CD4-positive, alpha-beta T cell treated with Interleukin-6 at 100 ng/mL for 8 hours (primary cell): ENCODE results near the gene CCNY.

Experiments used
- DNase-seq: peaks from one replicate; pipeline ENCODE4 v3.0.0-alpha.2; 2020; ENCODE audit warnings: mixed read lengths, low spot score

CCNY gene

GRCh38 chr10:35452847-35453246 is 116.5 kb downstream of the CCNY start:
- no peak for DNase-seq

- DNase-seq = no peak
Measured at GRCh38 chr10:35453855-35454532, 117.7 kb downstream of the CCNY start.

GRCh38 chr10:35456153-35456720 is 119.9 kb downstream of the CCNY start:
- no peak for DNase-seq

GRCh38 chr10:35456784-35457183 is 120.5 kb downstream of the CCNY start:
- DNase-seq = no peak

GRCh38 chr10:35458500-35459448 is 122.5 kb downstream of the CCNY start:
- DNase-seq = no peak

GRCh38 chr10:35459449-35459847 is 123.1 kb downstream of the CCNY start:
- no peak for DNase-seq

- DNase-seq = no peak
Measured at GRCh38 chr10:35460852-35461460, 124.6 kb downstream of the CCNY start.

- DNase-seq = no peak
Measured at GRCh38 chr10:35462491-35462934, 126.2 kb downstream of the CCNY start.

- DNase-seq = no peak
Measured at GRCh38 chr10:35463105-35463867, 127.0 kb downstream of the CCNY start.

GRCh38 chr10:35463878-35464277 is 127.6 kb downstream of the CCNY start:
- DNase-seq = no peak

- DNase-seq = no peak
Measured at GRCh38 chr10:35464825-35465456, 128.6 kb downstream of the CCNY start.

GRCh38 chr10:35465673-35466072 is 129.4 kb downstream of the CCNY start:
- DNase-seq = no peak

- DNase-seq = no peak
Measured at GRCh38 chr10:35466170-35466569, 129.9 kb downstream of the CCNY start.

GRCh38 chr10:35466661-35467060 is 130.4 kb downstream of the CCNY start:
- DNase-seq = no peak

GRCh38 chr10:35467186-35467585 is 130.9 kb downstream of the CCNY start:
- no peak for DNase-seq

- no peak for DNase-seq
Measured at GRCh38 chr10:35470248-35470924, 134.1 kb downstream of the CCNY start.

- DNase-seq = no peak
Measured at GRCh38 chr10:35470925-35471315, 134.6 kb downstream of the CCNY start.

GRCh38 chr10:35471435-35471834 is 135.1 kb downstream of the CCNY start:
- DNase-seq = no peak

- DNase-seq = no peak
Measured at GRCh38 chr10:35480142-35480541, 143.8 kb downstream of the CCNY start.

GRCh38 chr10:35481413-35481812 is 145.1 kb downstream of the CCNY start:
- no peak for DNase-seq
